B cell (primary cell): ENCODE results near the gene LIFR. TPM values are rescaled to one million over a fixed set of nuclear protein-coding genes. Genes with fewer than 3 reads are reported as not detected.

ENCODE experiments used
- ATAC-seq: fragments of 200-7000 bp; cut with Tn5 transposase; one replicate; pipeline ENCODE4 v1.10.0; 2021; ENCODE audit warnings: low read depth, mild to moderate bottlenecking, moderate number of reproducible peaks, moderate library complexity
- CTCF ChIA-PET: fragments of 350-600 bp; sonication (Branson Sonifier 250); formaldehyde crosslinking; loops from one replicate; lab custom pipeline; 2021; ENCODE audit warnings: antibody characterized with exemption, inconsistent platforms; lab: Charles Lee
- POLR2A ChIA-PET: fragments of 350-600 bp; sonication (Branson Sonifier 250); formaldehyde crosslinking; loops from one replicate; lab custom pipeline; 2021; ENCODE audit warnings: antibody characterized with exemption; lab: Charles Lee
- DNase-seq: peaks from one replicate; pipeline ENCODE4 v3.0.0; 2013
- H2AFZ ChIP-seq: 2 replicates; pipeline ENCODE4 v1.6.1; 2012; ENCODE audit warnings: mild to moderate bottlenecking, low read depth, low read length; ENCODE audit not compliant: insufficient read depth, poor library complexity, severe bottlenecking
- H3K27ac ChIP-seq, 2 donors: 1 replicate in 1 of 2; 2 replicates in 1 of 2; pipeline ENCODE4 v1.5.1; 2012 to 2013; ENCODE audit warnings: low read length in 2 of 2, mild to moderate bottlenecking in 2 of 2, moderate library complexity in 1 of 2
- H3K27me3 ChIP-seq, 4 experiments: fragments of 200-600 bp in 1 of 4; sonication (generic) in 1 of 4; replicated peaks in 1 of 4; 1 replicate in 2 of 4; 2 replicates in 2 of 4; pipeline versions ENCODE4 v1.6.1 to v1.7.0; 2013 to 2016; ENCODE audit warnings: low read length in 3 of 4, mild to moderate bottlenecking in 2 of 4, mixed read lengths in 1 of 4, moderate library complexity in 1 of 4; ENCODE audit not compliant: insufficient read depth in 4 of 4, control insufficient read depth in 3 of 4; ENCODE audit errors: control extremely low read depth in 1 of 4
- H3K36me3 ChIP-seq, 2 experiments: replicated peaks in 1 of 2; 1 replicate in 1 of 2; 2 replicates in 1 of 2; pipeline versions ENCODE4 v1.6.1 to v1.7.1; 2013; ENCODE audit warnings: low read length in 1 of 2; ENCODE audit not compliant: insufficient read depth in 2 of 2, control insufficient read depth in 1 of 2; ENCODE audit errors: control extremely low read depth in 1 of 2, extremely low read depth in 1 of 2
- H3K4me1 ChIP-seq, 2 donors: fragments of 200-600 bp in 1 of 2; sonication (generic) in 1 of 2; 1 replicate in 1 of 2; 2 replicates in 1 of 2; pipeline versions ENCODE4 v1.5.1 to v1.6.1; 2013 to 2017; ENCODE audit warnings: low read length in 2 of 2; ENCODE audit not compliant: control insufficient read depth in 2 of 2, insufficient read depth in 2 of 2
- H3K4me2 ChIP-seq: replicated peaks from 2 replicates; pipeline ENCODE3; 2012; ENCODE audit warnings: mild to moderate bottlenecking, low read depth, low read length; ENCODE audit not compliant: poor library complexity, severe bottlenecking
- H3K4me3 ChIP-seq, 5 experiments: fragments of 200-600 bp in 1 of 5; sonication (generic) in 1 of 5; 1 replicate in 3 of 5; 2 replicates in 2 of 5; pipeline versions ENCODE4 v1.5.1 to v1.7.0; 2011 to 2016; ENCODE audit warnings: low read length in 4 of 5, mild to moderate bottlenecking in 4 of 5, low read depth in 2 of 5, control low read depth in 1 of 5, moderate library complexity in 1 of 5; ENCODE audit not compliant: insufficient read depth in 1 of 5; ENCODE audit errors: control extremely low read depth in 1 of 5, extremely low read depth in 1 of 5
- H3K79me2 ChIP-seq: fragments of 200-600 bp; sonication (generic); one replicate; pipeline ENCODE4 v1.6.0; 2016; ENCODE audit warnings: low read length; ENCODE audit not compliant: control insufficient read depth, insufficient read depth
- H3K9ac ChIP-seq: fragments of 200-600 bp; sonication (generic); 2 replicates; pipeline ENCODE4 v1.6.1; 2017; ENCODE audit warnings: mild to moderate bottlenecking, low read length, moderate library complexity
- H3K9me3 ChIP-seq, 3 donors: one replicate each; pipeline versions ENCODE4 v1.6.1 to v1.7.1; 2013; ENCODE audit warnings: low read length in 2 of 3; ENCODE audit not compliant: control insufficient read depth in 2 of 3, insufficient read depth in 1 of 3; ENCODE audit errors: control extremely low read depth in 1 of 3
- H4K20me1 ChIP-seq: 2 replicates; pipeline ENCODE4 v1.6.0; 2012; ENCODE audit warnings: mild to moderate bottlenecking, low read length; ENCODE audit not compliant: insufficient read depth, control insufficient read depth, poor library complexity, severe bottlenecking
- H3K27ac Mint-ChIP-seq: one replicate; pipeline ENCODE4 v1.8.0; 2021; ENCODE audit warnings: mixed read lengths
- H3K27me3 Mint-ChIP-seq: one replicate; pipeline ENCODE4 v1.8.0; 2021; ENCODE audit warnings: mixed read lengths
- H3K4me1 Mint-ChIP-seq: one replicate; pipeline ENCODE4 v1.8.0; 2021; ENCODE audit warnings: mixed read lengths
- H3K4me3 Mint-ChIP-seq: one replicate; pipeline ENCODE4 v1.8.0; 2021; ENCODE audit warnings: mixed read lengths
- H3K9me3 Mint-ChIP-seq: one replicate; pipeline ENCODE4 v1.8.0; 2022; ENCODE audit warnings: mixed read lengths; ENCODE audit not compliant: insufficient read depth
- EZH2 ChIP-seq: IDR thresholded peaks from 2 replicates; pipeline ENCODE4 v1.6.1; 2012; ENCODE audit warnings: borderline replicate concordance, low read depth, mild to moderate bottlenecking, moderate library complexity, low read length; ENCODE audit not compliant: insufficient read depth, poor library complexity, severe bottlenecking
- WGBS: methylation state at CpG from one replicate; pipeline ENCODE4 v1.1.5; 2013; ENCODE audit warnings: missing lambda C conversion rate; ENCODE audit not compliant: insufficient coverage; 5-methylcytosine and 5-hydroxymethylcytosine counted together
- intact Hi-C: fragments of 100-400 bp; cut with micrococcal nuclease; formaldehyde crosslinking; loops from one replicate; pipeline ENCODE4 v1.10.0; 2022
- polyA plus RNA-seq: library from polyadenylated mRNA; depleted of rRNA; stranded (reverse); fragments of >200 nt; gene quantifications from 2 replicates; pipeline ENCODE4 v1.2.3, GENCODE V29; 2012
- total RNA-seq, 2 donors: library from RNA; stranded (reverse); fragments of 120-200 nt in 1 of 2; gene quantifications; 1 replicate in 1 of 2; 2 replicates in 1 of 2; pipeline versions ENCODE4 v1.2.3 to v1.2.4, GENCODE V29; 2013 to 2022
- TF ChIP-seq, protein P1 (sequence below): fragments of 200-600 bp; IDR thresholded peaks from one replicate; pipeline ENCODE4 v1.8.0; 2022; ENCODE audit warnings: antibody characterized with exemption, mild to moderate bottlenecking

The LIFR gene
- total and polyA plus RNA-seq, 2 donors (not counting 1 experiment from before 2014, with no cell fraction given) = not detected

DNA sequence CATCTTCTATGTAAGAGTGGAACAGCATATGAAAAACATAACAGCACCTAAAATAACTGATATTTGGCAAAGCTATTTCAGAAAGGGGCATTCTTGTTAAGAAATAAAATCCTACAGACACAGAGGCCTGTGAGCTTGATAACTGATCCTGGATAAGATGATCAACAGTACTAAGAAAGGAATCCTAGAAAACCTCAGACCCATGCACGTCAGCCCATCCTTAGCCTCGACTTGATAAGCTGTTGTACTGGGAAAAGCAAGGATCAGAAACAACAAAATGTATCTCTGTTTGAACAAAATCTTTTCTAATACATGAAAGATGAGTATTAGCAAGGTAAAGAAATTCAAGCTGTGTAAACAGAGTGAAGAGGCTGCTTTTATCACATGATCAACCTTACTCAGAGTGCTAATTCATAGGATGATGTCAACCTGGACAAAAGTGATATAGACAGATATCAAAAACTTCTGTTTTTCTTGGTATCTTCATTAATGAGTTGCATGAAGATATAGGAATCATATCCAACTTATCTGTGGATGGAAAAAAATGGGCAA lies 15.2 kb downstream of the LIFR start:
- H3K27me3 ChIP-seq = peaks cover 0 to 10% (median 3%) of the 10 kb centered on the region in 4 experiments
- H3K9me3 ChIP-seq = peaks cover 0 to 3% (median 0%) of the 10 kb centered on the region in 3 donors
- H3K36me3 ChIP-seq = no peaks in the 10 kb centered on the region
- ChIA-PET CTCF (interaction anchor here (1.5 kb wide), 1 partner anchor 100 kb away, joined by 5 read pairs; no protein-coding TSS in a partner anchor), POLR2A (no interaction called here)
- no peak for DNase-seq
- H3K79me2 ChIP-seq = no peaks in the 10 kb centered on the region
- TF ChIP-seq, protein P1, sequence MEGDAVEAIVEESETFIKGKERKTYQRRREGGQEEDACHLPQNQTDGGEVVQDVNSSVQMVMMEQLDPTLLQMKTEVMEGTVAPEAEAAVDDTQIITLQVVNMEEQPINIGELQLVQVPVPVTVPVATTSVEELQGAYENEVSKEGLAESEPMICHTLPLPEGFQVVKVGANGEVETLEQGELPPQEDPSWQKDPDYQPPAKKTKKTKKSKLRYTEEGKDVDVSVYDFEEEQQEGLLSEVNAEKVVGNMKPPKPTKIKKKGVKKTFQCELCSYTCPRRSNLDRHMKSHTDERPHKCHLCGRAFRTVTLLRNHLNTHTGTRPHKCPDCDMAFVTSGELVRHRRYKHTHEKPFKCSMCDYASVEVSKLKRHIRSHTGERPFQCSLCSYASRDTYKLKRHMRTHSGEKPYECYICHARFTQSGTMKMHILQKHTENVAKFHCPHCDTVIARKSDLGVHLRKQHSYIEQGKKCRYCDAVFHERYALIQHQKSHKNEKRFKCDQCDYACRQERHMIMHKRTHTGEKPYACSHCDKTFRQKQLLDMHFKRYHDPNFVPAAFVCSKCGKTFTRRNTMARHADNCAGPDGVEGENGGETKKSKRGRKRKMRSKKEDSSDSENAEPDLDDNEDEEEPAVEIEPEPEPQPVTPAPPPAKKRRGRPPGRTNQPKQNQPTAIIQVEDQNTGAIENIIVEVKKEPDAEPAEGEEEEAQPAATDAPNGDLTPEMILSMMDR = no peak
- no peak for TF ChIP-seq EZH2
- no peak overlapping the region for H3K27ac Mint-ChIP-seq
- peaks cover 46% of the 10 kb centered on the region for H3K27me3 Mint-ChIP-seq
- H3K4me1 Mint-ChIP-seq = no peaks in the 10 kb centered on the region
- H2AFZ ChIP-seq = no peak overlapping the region
- H3K4me1 ChIP-seq = no peaks in the 10 kb centered on the region
- intact Hi-C loops = no loop called here
- H3K9ac ChIP-seq = no peak overlapping the region
- H3K27ac ChIP-seq = no peak overlapping the region
- WGBS = no CpG with 5 or more reads among the region's 2 CpGs
- no peak overlapping the region for H3K4me3 Mint-ChIP-seq
- H3K4me3 ChIP-seq = no peak overlapping the region
- H3K9me3 Mint-ChIP-seq = no peaks in the 10 kb centered on the region
- no peaks in the 10 kb centered on the region for H4K20me1 ChIP-seq
- H3K4me2 ChIP-seq = no peak overlapping the region
- no peak for ATAC-seq

GRCh38 chr5:38540314-38540713 lies 16.1 kb downstream of the LIFR start:
- CTCF ChIA-PET = no interaction called here
- Histone ChIP-seq H3K9me3 (peaks cover 0 to 3% (median 0%) of the 10 kb centered on the region in 3 donors), H3K9ac (no peak overlapping the region), H3K27me3 (peaks cover 0 to 10% (median 3%) of the 10 kb centered on the region in 4 experiments), H4K20me1 (no peaks in the 10 kb centered on the region), H3K79me2 (no peaks in the 10 kb centered on the region), H3K4me2 (no peak overlapping the region), H3K4me3 (no peak overlapping the region), H3K4me1 (no peaks in the 10 kb centered on the region), H3K27ac (no peak overlapping the region), H3K36me3 (no peaks in the 10 kb centered on the region), H2AFZ (no peak overlapping the region)
- TF ChIP-seq EZH2 = no peak
- TF ChIP-seq, protein P1 = no peak
- Mint-ChIP-seq H3K9me3 (no peaks in the 10 kb centered on the region), H3K27ac (no peak overlapping the region), H3K27me3 (peaks cover 46% of the 10 kb centered on the region), H3K4me1 (no peaks in the 10 kb centered on the region), H3K4me3 (no peak overlapping the region)
- no peak for DNase-seq
- intact Hi-C loops = no loop called here
- no peak for ATAC-seq
- POLR2A ChIA-PET = no interaction called here
- 93% methylated on average over 6 of the region's 6 CpGs for WGBS
